Endodermal cell (in vitro differentiated cells): ENCODE measurements around the gene LTBP2. TPM values are rescaled to one million over a fixed set of nuclear protein-coding genes. Genes with fewer than 3 reads are reported as not detected.

ENCODE experiments used
- DNase-seq: peaks from one replicate; pipeline ENCODE4 v3.0.0-alpha.2; 2017
- H3K27ac ChIP-seq: 2 replicates; pipeline ENCODE4 v1.5.1; 2013; ENCODE audit warnings: mild to moderate bottlenecking, low read depth, low read length, moderate library complexity
- H3K27me3 ChIP-seq: 2 replicates; pipeline ENCODE4 v1.6.1; 2013; ENCODE audit warnings: mild to moderate bottlenecking, low read length, moderate library complexity; ENCODE audit not compliant: insufficient read depth, control insufficient read depth, poor library complexity, severe bottlenecking
- H3K36me3 ChIP-seq: 2 replicates; pipeline ENCODE4 v1.7.0; 2013; ENCODE audit warnings: mild to moderate bottlenecking, low read length, moderate library complexity; ENCODE audit not compliant: control insufficient read depth, insufficient read depth
- H3K4me1 ChIP-seq: one replicate; pipeline ENCODE4 v1.7.0; 2013; ENCODE audit warnings: low read length; ENCODE audit not compliant: control insufficient read depth, insufficient read depth
- H3K4me3 ChIP-seq: 2 replicates; pipeline ENCODE4 v1.5.1; 2013; ENCODE audit warnings: mild to moderate bottlenecking, low read length, moderate library complexity
- H3K9ac ChIP-seq: 2 replicates; pipeline ENCODE4 v1.6.1; 2013; ENCODE audit warnings: mild to moderate bottlenecking, low read length, moderate library complexity; ENCODE audit not compliant: poor library complexity, severe bottlenecking; ENCODE audit errors: extremely low read depth
- H3K9me3 ChIP-seq: 2 replicates; pipeline ENCODE4 v1.6.1; 2013; ENCODE audit warnings: mild to moderate bottlenecking, low read length, moderate library complexity; ENCODE audit not compliant: control insufficient read depth
- H3K27ac Mint-ChIP-seq: 2 replicates; pipeline ENCODE4 v1.8.0; 2020; ENCODE audit warnings: mixed read lengths
- H3K27me3 Mint-ChIP-seq: 2 replicates; pipeline ENCODE4 v1.8.0; 2021; ENCODE audit warnings: mild to moderate bottlenecking, mixed read lengths; ENCODE audit not compliant: insufficient read depth
- H3K36me3 Mint-ChIP-seq: 2 replicates; pipeline ENCODE4 v1.8.0; 2020; ENCODE audit warnings: low read depth, mixed read lengths
- H3K4me1 Mint-ChIP-seq: 2 replicates; pipeline ENCODE4 v1.8.0; 2020; ENCODE audit warnings: mixed read lengths
- H3K4me3 Mint-ChIP-seq: 2 replicates; pipeline ENCODE4 v1.8.0; 2020; ENCODE audit warnings: mild to moderate bottlenecking, moderate library complexity, mixed read lengths
- H3K9me3 Mint-ChIP-seq: 2 replicates; pipeline ENCODE4 v1.8.0; 2020; ENCODE audit warnings: mild to moderate bottlenecking, mixed read lengths
- CTCF ChIP-seq: fragments of 200-600 bp; sonication (generic); conservative IDR thresholded peaks from 2 replicates; pipeline ENCODE4 v1.5.0; 2021; ENCODE audit warnings: antibody characterized with exemption, mild to moderate bottlenecking
- WGBS, 2 experiments: methylation state at CpG; one replicate each; pipeline versions ENCODE4 v1.1.5 to v1.1.7; 2013; ENCODE audit warnings: missing lambda C conversion rate in 2 of 2, mixed read lengths in 1 of 2; ENCODE audit not compliant: insufficient coverage in 1 of 2, insufficient read length in 1 of 2; 5-methylcytosine and 5-hydroxymethylcytosine counted together
- total RNA-seq, 2 donors: library from RNA; stranded (reverse); fragmentation: NEBNext Ultra II Directional in 1 of 2; extraction: Animal tissue kit (Norgen Biotek cat#: 25700) in 1 of 2; gene quantifications; 2 replicates in 1 of 2; 3 replicates in 1 of 2; pipeline ENCODE4 v1.2.1, GENCODE V29; 2021

LTBP2 gene
- total RNA-seq, 2 donors from 2014 or later, result 1.7 to 2.9 TPM

- no peaks in the 10 kb centered on the region for H3K27me3 ChIP-seq
- no peak overlapping the region for H3K4me3 ChIP-seq
- H3K27me3 Mint-ChIP-seq, result no peaks in the 10 kb centered on the region
- no peak overlapping the region for H3K9ac ChIP-seq
- no peak overlapping the region for H3K27ac ChIP-seq
- WGBS, 2 experiments, result 94 to 100% methylated on average over 2 to 3 of the region's 3 CpGs
- H3K9me3 ChIP-seq, result no peaks in the 10 kb centered on the region
- DNase-seq, result no peak
- H3K4me3 Mint-ChIP-seq, result no peak overlapping the region
- H3K4me1 Mint-ChIP-seq, result peaks cover 37% of the 10 kb centered on the region
- H3K36me3 ChIP-seq, result peaks cover 87% of the 10 kb centered on the region
- peaks cover 71% of the 10 kb centered on the region for H3K36me3 Mint-ChIP-seq
- no peak overlapping the region for H3K27ac Mint-ChIP-seq
- no peak for TF ChIP-seq CTCF
- H3K9me3 Mint-ChIP-seq, result no peaks in the 10 kb centered on the region
- H3K4me1 ChIP-seq, result peaks cover 5% of the 10 kb centered on the region
Measured at GRCh38 chr14:74475678-74476077, 136.4 kb downstream of the LTBP2 start.

GRCh38 chr14:74474376-74474775, 137.7 kb downstream of the LTBP2 start:
- TF ChIP-seq CTCF, result no peak
- peaks cover 59% of the 10 kb centered on the region for H3K36me3 Mint-ChIP-seq
- Histone ChIP-seq H3K4me3 (no peak overlapping the region), H3K27me3 (no peaks in the 10 kb centered on the region), H3K36me3 (peaks cover 74% of the 10 kb centered on the region), H3K4me1 (peaks cover 8% of the 10 kb centered on the region), H3K27ac (no peak overlapping the region), H3K9me3 (no peaks in the 10 kb centered on the region), H3K9ac (no peak overlapping the region)
- peaks cover 48% of the 10 kb centered on the region for H3K4me1 Mint-ChIP-seq
- H3K9me3 Mint-ChIP-seq, result no peaks in the 10 kb centered on the region
- DNase-seq, result no peak
- H3K27ac Mint-ChIP-seq, result no peak overlapping the region
- no peaks in the 10 kb centered on the region for H3K27me3 Mint-ChIP-seq
- H3K4me3 Mint-ChIP-seq, result no peak overlapping the region
- WGBS, 2 experiments, result 100% methylated on average over 2 of the region's 2 CpGs

GRCh38 chr14:74472601-74473000, 139.4 kb downstream of the LTBP2 start:
- Mint-ChIP-seq H3K36me3 (peaks cover 55% of the 10 kb centered on the region), H3K4me3 (no peak overlapping the region), H3K9me3 (no peaks in the 10 kb centered on the region), H3K27me3 (no peaks in the 10 kb centered on the region), H3K27ac (no peak overlapping the region), H3K4me1 (peaks cover 40% of the 10 kb centered on the region)
- Histone ChIP-seq H3K27ac (no peak overlapping the region), H3K27me3 (no peaks in the 10 kb centered on the region), H3K4me3 (no peak overlapping the region), H3K9ac (no peak overlapping the region), H3K4me1 (peaks cover 5% of the 10 kb centered on the region), H3K9me3 (no peaks in the 10 kb centered on the region), H3K36me3 (peaks cover 58% of the 10 kb centered on the region)
- WGBS, 2 experiments, result 93% methylated on average over 2 of the region's 2 CpGs; no CpG with 5 or more reads in 1 of the 2 experiments
- DNase-seq, result peak; percentile 13
- TF ChIP-seq CTCF, result no peak
